NCI-H524 (cell line): ENCODE results near the gene AHI1.

Experiments used
- DNase-seq, 2 experiments: peaks; one replicate each; lab custom pipeline; 2025; lab: John Stamatoyannopoulos, UW

AHI1 gene

GRCh38 chr6:135295085-135295484, 202.5 kb downstream of the AHI1 start:
- DNase-seq: no peak

DNA sequence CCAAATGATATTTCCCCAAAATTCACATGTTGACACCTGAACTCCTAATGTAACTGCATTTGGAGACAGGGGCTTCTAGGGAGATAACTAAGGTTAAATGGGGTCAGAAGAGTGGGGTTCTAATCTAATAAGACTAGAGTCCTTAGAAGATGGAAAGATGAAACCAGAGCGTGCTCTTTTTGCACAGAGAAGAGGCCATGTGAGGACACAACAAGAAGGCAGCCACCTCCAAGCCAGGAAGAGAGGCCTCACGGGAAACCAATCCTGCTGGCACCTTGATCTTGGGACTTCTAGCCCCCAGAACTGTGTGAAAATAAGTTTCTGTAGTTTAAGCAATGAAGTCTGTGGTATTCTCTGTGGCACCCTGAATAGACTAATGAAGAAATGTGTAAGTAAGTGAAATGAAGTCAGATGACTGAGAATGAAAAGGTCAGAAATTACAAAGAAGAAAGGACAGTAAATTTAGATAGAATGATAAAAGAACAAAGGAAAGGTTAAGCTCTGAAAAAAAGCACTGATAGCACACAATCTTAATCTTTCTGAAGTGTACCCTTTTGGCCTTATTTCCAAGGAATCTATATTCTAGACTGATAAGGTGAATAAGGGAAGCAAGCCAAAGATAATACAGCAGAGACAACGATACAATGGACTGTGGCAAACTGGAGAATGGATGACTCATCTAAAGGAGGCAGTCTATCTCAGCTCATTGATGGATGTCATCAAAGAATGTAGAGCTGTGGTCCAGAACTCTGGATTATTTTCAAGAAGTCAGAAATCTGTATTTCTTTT, 206.1 kb downstream of the AHI1 start:
- DNase-seq: peak in 1 of 2 experiments; percentile 12

DNA sequence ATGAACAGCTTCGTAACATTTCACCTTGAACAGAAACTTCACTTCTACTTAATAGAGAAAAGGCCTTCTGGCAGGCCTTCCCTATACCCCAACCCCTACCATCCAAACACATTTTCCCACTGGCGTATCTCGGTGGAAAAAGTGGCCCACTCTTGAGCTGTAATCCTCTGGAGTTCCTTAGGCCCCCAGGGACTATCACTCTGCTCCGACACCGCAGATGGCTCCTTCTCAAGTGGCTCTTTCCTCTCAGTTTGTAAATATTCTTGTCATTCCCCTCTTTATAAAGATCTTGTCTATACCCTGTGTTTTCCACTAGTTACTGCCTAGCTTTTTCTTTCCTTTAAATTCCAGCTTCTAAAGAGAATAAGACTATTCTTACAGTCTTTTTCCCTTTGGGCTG, 207.7 kb downstream of the AHI1 start:
- peak; percentile 92 to 98 for DNase-seq

DNA sequence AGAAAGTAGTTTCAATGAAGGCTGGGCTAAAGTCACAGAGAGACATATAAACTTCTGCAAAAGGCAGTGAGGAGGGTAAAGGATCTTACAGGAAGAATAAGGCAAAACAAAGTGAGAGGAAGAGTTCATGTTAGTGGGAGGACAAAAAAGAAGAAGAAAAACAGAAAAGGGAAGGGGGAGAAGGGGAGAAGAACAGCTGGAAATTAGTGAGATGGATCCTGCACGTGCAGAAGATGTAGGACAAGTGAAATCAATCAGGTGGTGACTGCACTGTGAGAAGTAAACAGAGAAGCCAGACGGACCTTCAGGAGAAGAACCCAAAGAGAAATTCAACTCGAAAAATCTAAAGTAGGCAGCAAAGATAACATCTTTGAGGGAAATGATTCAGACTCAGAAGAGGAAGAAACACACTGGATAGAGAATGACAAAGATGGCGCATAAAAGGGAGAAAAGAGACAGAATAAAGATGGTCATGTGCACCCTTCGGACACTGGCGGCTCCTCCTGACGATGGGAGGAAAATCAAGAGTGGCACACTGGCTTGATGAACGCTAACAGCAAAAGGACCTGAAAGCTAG, 210.5 kb downstream of the AHI1 start:
- DNase-seq: no peak

DNA sequence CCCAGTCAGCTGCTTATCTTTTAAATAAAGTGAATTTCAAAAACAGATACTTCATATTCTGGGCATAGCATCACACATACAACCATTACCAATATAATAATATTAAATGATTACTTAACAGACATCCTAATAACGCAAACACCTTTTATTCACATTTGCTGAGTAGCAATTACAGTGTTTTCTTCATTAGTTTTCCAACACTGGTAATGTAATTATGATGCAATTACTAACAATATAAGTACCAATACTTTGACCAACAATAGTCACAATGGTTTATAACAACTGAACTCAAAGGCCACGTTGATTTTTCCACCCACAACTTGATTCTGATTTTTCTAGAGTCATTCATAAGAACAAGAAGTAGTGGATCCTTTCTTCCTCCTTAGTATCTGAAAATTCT, 212.4 kb downstream of the AHI1 start:
- no peak for DNase-seq

DNA sequence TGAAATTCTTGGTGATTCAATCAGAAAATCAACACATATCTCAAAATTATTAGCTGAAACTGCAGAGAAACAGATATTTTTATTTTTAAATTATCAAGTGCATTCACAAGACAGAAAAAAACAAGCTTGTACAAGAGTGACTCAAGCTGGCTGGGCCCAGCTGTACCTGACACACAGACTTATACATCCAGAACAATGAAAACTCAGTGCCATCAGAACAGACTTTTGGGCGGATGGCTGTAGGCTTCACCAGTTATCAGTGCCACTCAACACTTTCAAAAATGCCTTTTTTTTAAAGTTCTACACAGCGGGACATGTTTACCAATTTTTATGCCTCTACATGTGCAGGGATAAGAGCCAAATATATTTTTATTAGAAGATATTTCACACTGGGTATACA, 213.6 kb downstream of the AHI1 start:
- no peak for DNase-seq

DNA sequence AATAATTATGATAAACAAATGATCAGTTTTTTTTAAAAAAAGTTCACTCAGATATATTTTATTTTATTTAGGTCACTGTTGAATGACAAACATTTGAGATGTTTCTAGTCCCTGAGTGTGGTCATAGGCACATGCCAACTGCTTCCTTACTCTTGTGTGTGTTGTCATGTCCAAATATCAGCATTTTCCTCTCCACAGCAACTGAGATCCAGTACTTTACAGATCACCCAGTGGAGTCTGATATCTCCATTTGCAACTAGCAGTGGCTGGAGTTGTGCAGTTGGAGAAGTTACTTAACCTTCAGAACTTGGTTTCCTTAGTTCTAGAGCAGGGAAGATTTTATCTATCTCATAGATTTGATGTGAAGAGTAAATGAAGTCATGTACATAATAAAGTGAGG, 215.1 kb downstream of the AHI1 start:
- no peak for DNase-seq

DNA sequence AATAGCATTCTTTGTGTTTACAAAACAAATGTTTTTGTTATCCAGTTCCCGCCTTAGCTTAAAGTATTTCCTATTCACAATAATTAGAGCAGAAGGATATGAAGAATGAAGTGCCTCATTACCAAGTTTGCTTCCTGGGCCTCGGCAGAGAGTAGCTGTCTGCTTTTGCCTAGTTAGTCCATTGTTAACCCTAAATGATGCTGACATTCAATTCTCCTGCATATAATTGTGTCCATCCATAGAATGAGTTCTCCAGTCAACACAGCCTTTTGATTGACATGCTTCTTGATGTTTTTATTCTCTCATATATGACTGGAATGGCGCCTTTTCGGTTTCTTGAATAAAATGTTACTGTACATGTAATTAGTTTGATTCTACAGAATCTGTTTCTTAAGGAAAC, 215.6 kb downstream of the AHI1 start:
- no peak for DNase-seq

- no peak for DNase-seq
Measured at GRCh38 chr6:135281227-135281626, 216.3 kb downstream of the AHI1 start.

- DNase-seq: no peak
Measured at GRCh38 chr6:135280375-135281136, 217.0 kb downstream of the AHI1 start.

GRCh38 chr6:135277422-135277821, 220.1 kb downstream of the AHI1 start:
- DNase-seq: no peak

- DNase-seq: no peak
Measured at GRCh38 chr6:135274561-135275293, 222.8 kb downstream of the AHI1 start.

GRCh38 chr6:135271626-135272025, 225.9 kb downstream of the AHI1 start:
- no peak for DNase-seq

DNA sequence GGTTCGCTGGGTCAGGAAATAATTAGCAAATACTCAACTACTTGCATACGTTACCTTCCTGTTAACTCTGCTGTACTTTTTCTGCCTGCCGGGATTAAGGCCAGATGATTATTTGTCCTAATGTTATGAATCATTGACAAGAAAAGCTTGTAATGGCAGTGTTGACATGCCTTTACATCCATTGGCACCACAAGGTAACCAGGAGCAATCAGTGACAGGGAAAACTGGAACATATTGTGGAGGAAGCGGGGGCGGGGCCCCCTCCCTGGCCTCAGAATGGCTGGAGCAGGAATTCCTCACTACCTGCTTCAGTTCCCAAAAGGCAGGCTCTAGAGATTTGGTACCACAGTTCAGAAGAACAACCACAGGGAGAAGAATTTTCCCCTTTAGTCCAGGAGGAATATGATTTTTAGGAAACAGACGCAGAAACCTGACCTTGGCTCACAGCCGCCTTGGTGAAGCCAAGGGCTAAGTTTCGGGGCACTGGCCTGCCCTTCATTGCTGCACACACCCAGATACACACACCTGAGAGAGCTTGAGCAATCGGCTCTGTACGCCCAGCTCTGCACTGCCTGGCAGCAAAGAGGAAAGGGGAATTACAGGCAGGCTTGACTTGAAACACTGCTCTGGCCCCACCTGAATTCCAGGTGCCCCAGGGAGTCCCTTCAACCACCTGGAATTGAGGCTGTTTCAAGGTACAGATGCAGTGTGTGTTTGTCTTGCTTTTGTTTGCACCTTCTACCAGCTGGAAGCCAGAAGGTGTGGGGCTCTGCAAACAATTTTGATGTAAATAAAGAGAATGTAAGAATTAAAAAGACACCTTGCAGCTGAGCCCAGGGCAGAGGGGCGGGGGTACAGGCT, 226.6 kb downstream of the AHI1 start:
- no peak for DNase-seq

GRCh38 chr6:135269481-135269891, 228.1 kb downstream of the AHI1 start:
- no peak for DNase-seq

DNA sequence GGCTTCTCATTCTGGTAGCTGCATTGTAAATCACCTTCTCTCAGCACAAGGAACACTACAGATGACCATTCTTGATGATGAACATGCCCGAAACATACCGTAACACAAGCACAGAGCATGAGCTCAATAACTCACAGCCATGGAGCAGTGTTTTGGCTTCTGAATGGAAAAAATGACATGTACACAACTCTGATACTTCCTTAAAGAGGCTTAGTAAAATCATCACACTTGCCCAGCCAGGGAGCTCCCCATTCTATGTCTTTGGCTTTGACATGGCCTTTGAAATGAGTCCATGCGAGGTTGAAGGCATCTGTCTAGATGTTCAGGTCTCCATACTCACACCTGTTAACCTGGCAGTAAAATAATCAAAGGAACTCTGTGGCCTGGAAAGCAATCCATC, 228.8 kb downstream of the AHI1 start:
- no peak for DNase-seq

DNA sequence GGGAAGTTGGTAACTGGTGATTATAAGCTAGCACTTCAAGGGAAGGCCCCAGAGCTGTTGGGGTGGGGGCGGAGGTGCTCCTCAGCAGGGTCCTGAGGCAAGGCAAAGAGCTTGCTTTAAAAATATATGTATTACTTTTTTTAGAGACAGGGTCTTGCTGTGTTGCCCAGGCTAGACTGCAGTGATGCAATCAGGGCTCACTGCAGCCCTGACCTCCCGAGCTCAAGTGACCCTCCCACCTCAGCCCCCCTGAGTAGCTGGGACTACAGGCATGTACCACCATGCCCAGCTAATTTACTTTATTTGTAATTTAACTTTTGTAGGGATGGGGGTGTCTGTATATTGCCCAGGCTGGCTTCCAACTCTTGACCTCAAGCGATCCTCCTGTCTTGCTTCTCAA, 229.3 kb downstream of the AHI1 start:
- no peak for DNase-seq

DNA sequence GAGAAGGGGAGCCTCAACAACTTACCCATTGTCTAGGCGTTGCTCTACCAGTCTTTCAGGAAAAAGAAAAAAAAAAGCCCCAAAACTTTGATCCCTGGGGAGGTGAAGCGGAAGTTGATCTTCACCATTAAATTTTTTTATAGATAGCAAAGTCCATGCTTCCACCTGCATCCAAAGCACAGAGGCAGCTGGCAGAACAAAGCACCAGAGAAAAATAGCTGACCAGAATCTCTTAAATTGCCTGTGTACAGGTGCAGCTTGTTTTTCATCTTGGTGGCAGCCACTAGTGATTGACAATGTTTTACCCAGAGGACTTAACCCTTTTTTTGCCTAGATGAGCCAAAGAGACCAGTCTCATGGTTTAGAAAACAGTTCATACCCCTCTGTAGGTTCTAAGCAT, 230.5 kb downstream of the AHI1 start:
- DNase-seq: no peak

DNA sequence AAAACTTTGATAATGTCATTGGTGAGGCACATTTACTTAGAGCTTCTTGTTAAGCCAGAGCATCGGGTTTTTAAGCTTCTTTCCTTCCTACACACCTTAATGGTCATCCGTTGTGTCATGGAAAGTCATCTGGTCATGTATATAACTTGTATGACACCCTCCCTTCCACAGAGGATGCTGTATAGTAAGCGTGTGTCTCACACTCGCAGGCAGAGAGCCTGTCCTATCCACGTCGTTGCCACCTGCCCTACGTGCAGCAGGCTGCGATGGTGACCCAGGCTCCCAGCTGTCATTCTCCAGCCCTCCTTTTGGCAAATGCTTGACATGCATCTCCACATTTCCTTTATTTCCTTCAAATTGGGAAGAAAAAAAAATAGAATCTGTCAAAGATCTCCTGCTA, 230.9 kb downstream of the AHI1 start:
- no peak for DNase-seq

- no peak for DNase-seq
Measured at GRCh38 chr6:135265278-135265677, 232.3 kb downstream of the AHI1 start.
